ACC112 (cell line): ENCODE measurements around the gene MOB3B.

Source experiments
- H2AFZ ChIP-seq: fragments of 200-600 bp; sonication (generic); one replicate; pipeline ENCODE4 v1.6.0; 2017; ENCODE audit warnings: antibody characterized with exemption, low read length; ENCODE audit not compliant: unreplicated experiment
- H3K27ac ChIP-seq: fragments of 200-600 bp; sonication (generic); 2 replicates; pipeline ENCODE4 v1.5.1; 2014; ENCODE audit warnings: low read depth, mild to moderate bottlenecking, antibody characterized with exemption, low read length, moderate library complexity
- H3K27me3 ChIP-seq: fragments of 200-600 bp; sonication (generic); 2 replicates; pipeline ENCODE4 v1.6.1; 2014; ENCODE audit warnings: mild to moderate bottlenecking, antibody characterized with exemption, low read length, moderate library complexity, mixed read lengths; ENCODE audit not compliant: insufficient read depth
- H3K36me3 ChIP-seq: fragments of 200-600 bp; sonication (generic); 2 replicates; pipeline ENCODE4 v1.6.1; 2016; ENCODE audit warnings: mild to moderate bottlenecking, antibody characterized with exemption, low read length, moderate library complexity, mixed read lengths; ENCODE audit not compliant: insufficient read depth
- H3K4me1 ChIP-seq: fragments of 200-600 bp; sonication (generic); one replicate; pipeline ENCODE4 v1.6.1; 2016; ENCODE audit warnings: low read length, mixed read lengths; ENCODE audit not compliant: insufficient read depth, unreplicated experiment, control insufficient read depth
- H3K4me3 ChIP-seq: fragments of 200-600 bp; sonication (generic); 2 replicates; pipeline ENCODE4 v1.5.1; 2014; ENCODE audit warnings: mild to moderate bottlenecking, low read depth, low read length
- H3K79me2 ChIP-seq: fragments of 200-600 bp; sonication (generic); one replicate; pipeline ENCODE4 v1.6.0; 2016; ENCODE audit warnings: low read length; ENCODE audit not compliant: control insufficient read depth, unreplicated experiment, insufficient read depth

MOB3B gene

GRCh38 chr9:27303219-27303618 is 226.4 kb downstream of the MOB3B start:
- peak overlapping the region; percentile 49; the same call in 1 of the 2 replicates for H3K4me3 ChIP-seq
- H3K79me2 ChIP-seq = no peaks in the 10 kb centered on the region
- H3K27me3 ChIP-seq = peaks cover 47% of the 10 kb centered on the region
- H2AFZ ChIP-seq = peak overlapping the region; percentile 80
- H3K4me1 ChIP-seq = peaks cover 8% of the 10 kb centered on the region
- H3K36me3 ChIP-seq = no peaks in the 10 kb centered on the region
- H3K27ac ChIP-seq = no peak overlapping the region

- no peaks in the 10 kb centered on the region for H3K36me3 ChIP-seq
- H3K4me1 ChIP-seq = no peaks in the 10 kb centered on the region
- no peaks in the 10 kb centered on the region for H3K79me2 ChIP-seq
- H3K4me3 ChIP-seq = no peak within 1 kb of the TSS
- no peak within 1 kb of the TSS for H3K27ac ChIP-seq
- peaks cover 36% of the 10 kb centered on the region for H3K27me3 ChIP-seq
- H2AFZ ChIP-seq = no peak within 1 kb of the TSS
Observed at GRCh38 chr9:27297050-27297449, 232.6 kb downstream of the MOB3B start, which contains the start of gene EQTN. TSS of gene EQTN (minus strand) at chr9:27297150. CDS start at chr9:27297055, 95 bp downstream.

- no peaks in the 10 kb centered on the region for H3K4me1 ChIP-seq
- no peaks in the 10 kb centered on the region for H3K79me2 ChIP-seq
- no peak overlapping the region for H3K27ac ChIP-seq
- H3K27me3 ChIP-seq = peaks cover 48% of the 10 kb centered on the region
- H2AFZ ChIP-seq = no peak overlapping the region
- peak overlapping the region; percentile 39; the same call in 1 of the 2 replicates for H3K4me3 ChIP-seq
- no peaks in the 10 kb centered on the region for H3K36me3 ChIP-seq
Observed at GRCh38 chr9:27293996-27294395, 235.6 kb downstream of the MOB3B start.

GRCh38 chr9:27292659-27293405 is 236.8 kb downstream of the MOB3B start:
- peaks cover 58% of the 10 kb centered on the region for H3K27me3 ChIP-seq
- no peak overlapping the region for H2AFZ ChIP-seq
- H3K27ac ChIP-seq = no peak overlapping the region

GRCh38 chr9:27291292-27291691 is 238.3 kb downstream of the MOB3B start:
- Histone ChIP-seq H2AFZ (no peak overlapping the region), H3K27me3 (peaks cover 73% of the 10 kb centered on the region), H3K4me1 (no peaks in the 10 kb centered on the region), H3K27ac (no peak overlapping the region), H3K36me3 (no peaks in the 10 kb centered on the region), H3K79me2 (no peaks in the 10 kb centered on the region), H3K4me3 (no peak overlapping the region)

More at GRCh38 chr9:27292659-27293405, 236.8 kb downstream of the MOB3B start:
- H3K4me3 ChIP-seq = no peak overlapping the region
- H3K4me1 ChIP-seq = no peaks in the 10 kb centered on the region
- no peaks in the 10 kb centered on the region for H3K79me2 ChIP-seq
- no peaks in the 10 kb centered on the region for H3K36me3 ChIP-seq

GRCh38 chr9:27282269-27282668 is 247.3 kb downstream of the MOB3B start:
- Histone ChIP-seq H3K4me1 (peaks cover 3% of the 10 kb centered on the region), H3K27ac (no peak overlapping the region), H3K27me3 (peaks cover 49% of the 10 kb centered on the region), H3K4me3 (no peak overlapping the region), H3K79me2 (no peaks in the 10 kb centered on the region), H3K36me3 (no peaks in the 10 kb centered on the region), H2AFZ (no peak overlapping the region)

- Histone ChIP-seq H3K79me2 (no peaks in the 10 kb centered on the region), H3K27ac (no peak overlapping the region), H2AFZ (no peak overlapping the region), H3K4me1 (peaks cover 7% of the 10 kb centered on the region), H3K4me3 (no peak overlapping the region), H3K27me3 (peaks cover 35% of the 10 kb centered on the region), H3K36me3 (no peaks in the 10 kb centered on the region)
Observed at GRCh38 chr9:27280860-27281259, 248.8 kb downstream of the MOB3B start.

- no peak overlapping the region for H2AFZ ChIP-seq
- H3K36me3 ChIP-seq = no peaks in the 10 kb centered on the region
- peaks cover 30% of the 10 kb centered on the region for H3K27me3 ChIP-seq
- H3K79me2 ChIP-seq = no peaks in the 10 kb centered on the region
- no peak overlapping the region for H3K4me3 ChIP-seq
- peaks cover 8% of the 10 kb centered on the region for H3K4me1 ChIP-seq
- no peak overlapping the region for H3K27ac ChIP-seq
Observed at GRCh38 chr9:27280249-27280648, 249.4 kb downstream of the MOB3B start.

- no peak overlapping the region for H3K27ac ChIP-seq
- H3K27me3 ChIP-seq = peaks cover 28% of the 10 kb centered on the region
- no peak overlapping the region for H3K4me3 ChIP-seq
- H3K4me1 ChIP-seq = peaks cover 8% of the 10 kb centered on the region
- no peak overlapping the region for H2AFZ ChIP-seq
- no peaks in the 10 kb centered on the region for H3K79me2 ChIP-seq
- no peaks in the 10 kb centered on the region for H3K36me3 ChIP-seq
Observed at GRCh38 chr9:27279611-27280010, 250.0 kb downstream of the MOB3B start.

GRCh38 chr9:27278374-27278773 is 251.2 kb downstream of the MOB3B start:
- no peak overlapping the region for H3K4me3 ChIP-seq
- peaks cover 22% of the 10 kb centered on the region for H3K27me3 ChIP-seq
- H3K4me1 ChIP-seq = peaks cover 8% of the 10 kb centered on the region
- H3K27ac ChIP-seq = no peak overlapping the region
- no peaks in the 10 kb centered on the region for H3K36me3 ChIP-seq
- no peaks in the 10 kb centered on the region for H3K79me2 ChIP-seq
- no peak overlapping the region for H2AFZ ChIP-seq
